Glutamatergic neuron (in vitro differentiated cells): ENCODE measurements around the gene EMSY. TPM values are rescaled to one million over a fixed set of nuclear protein-coding genes. Genes with fewer than 3 reads are reported as not detected.
"Not testable (repeated sequence)": the region's sequence is repeated elsewhere in the genome, so short reads cannot be mapped to it uniquely, and the experiment has no call there.

ENCODE experiments used
- DNase-seq: peaks from one replicate; pipeline ENCODE4 v3.0.0; 2022
- H3K27ac Mint-ChIP-seq: one replicate; pipeline ENCODE4 v1.8.0; 2020; ENCODE audit warnings: mild to moderate bottlenecking, mixed read lengths, inconsistent platforms; ENCODE audit not compliant: unreplicated experiment
- H3K27me3 Mint-ChIP-seq: one replicate; pipeline ENCODE4 v1.8.0; 2020; ENCODE audit warnings: mild to moderate bottlenecking, moderate library complexity, mixed read lengths, inconsistent platforms; ENCODE audit not compliant: unreplicated experiment
- H3K36me3 Mint-ChIP-seq: one replicate; pipeline ENCODE4 v1.8.0; 2020; ENCODE audit warnings: mild to moderate bottlenecking, mixed read lengths, inconsistent platforms; ENCODE audit not compliant: unreplicated experiment
- H3K4me1 Mint-ChIP-seq: one replicate; pipeline ENCODE4 v1.8.0; 2020; ENCODE audit warnings: mild to moderate bottlenecking, low read depth, mixed read lengths, inconsistent platforms; ENCODE audit not compliant: unreplicated experiment
- H3K4me3 Mint-ChIP-seq: one replicate; pipeline ENCODE4 v1.8.0; 2020; ENCODE audit warnings: mild to moderate bottlenecking, mixed read lengths, inconsistent platforms; ENCODE audit not compliant: unreplicated experiment
- H3K9me3 Mint-ChIP-seq: one replicate; pipeline ENCODE4 v1.8.0; 2020; ENCODE audit warnings: mild to moderate bottlenecking, moderate library complexity, mixed read lengths, inconsistent platforms; ENCODE audit not compliant: unreplicated experiment
- CTCF ChIP-seq: fragments of 200-600 bp; sonication (generic); IDR thresholded peaks from one replicate; pipeline ENCODE4 v1.5.0; 2021; ENCODE audit not compliant: partially characterized antibody, unreplicated experiment
- total RNA-seq: library from RNA; stranded (reverse); fragmentation: NEBNext Ultra II Directional; extraction: Animal tissue kit (Norgen Biotek cat#: 25700); gene quantifications from one replicate; pipeline ENCODE4 v1.2.1, GENCODE V29; 2021; ENCODE audit not compliant: unreplicated experiment

The EMSY gene
- total RNA-seq, 1 donor from 2014 or later = 31.4 TPM

DNA sequence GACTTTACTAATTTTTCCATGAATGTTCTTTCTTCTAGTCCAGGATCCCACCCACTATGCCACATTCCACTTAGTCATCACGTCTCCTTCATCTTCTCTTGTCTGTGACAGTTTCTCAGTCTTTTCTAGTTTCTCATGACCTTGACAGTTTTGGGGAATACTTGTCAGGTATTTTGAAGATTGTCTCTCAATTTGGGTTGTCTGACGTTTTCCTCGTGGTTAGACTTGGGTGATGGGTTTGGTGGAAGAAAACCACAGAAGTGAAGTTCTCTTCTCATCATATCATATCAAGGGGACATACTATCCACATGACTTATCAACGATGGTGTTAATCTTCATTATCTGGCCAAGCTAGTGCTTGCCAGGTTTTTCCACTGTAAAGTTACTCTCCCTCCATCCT is 123.3 kb downstream of the EMSY start:
- Mint-ChIP-seq H3K36me3 (peaks cover 12% of the 10 kb centered on the region), H3K9me3 (no peaks in the 10 kb centered on the region), H3K4me3 (no peak overlapping the region), H3K27ac (no peak overlapping the region), H3K4me1 (no peaks in the 10 kb centered on the region), H3K27me3 (no peaks in the 10 kb centered on the region)
- DNase-seq = no peak
- no peak for TF ChIP-seq CTCF

DNA sequence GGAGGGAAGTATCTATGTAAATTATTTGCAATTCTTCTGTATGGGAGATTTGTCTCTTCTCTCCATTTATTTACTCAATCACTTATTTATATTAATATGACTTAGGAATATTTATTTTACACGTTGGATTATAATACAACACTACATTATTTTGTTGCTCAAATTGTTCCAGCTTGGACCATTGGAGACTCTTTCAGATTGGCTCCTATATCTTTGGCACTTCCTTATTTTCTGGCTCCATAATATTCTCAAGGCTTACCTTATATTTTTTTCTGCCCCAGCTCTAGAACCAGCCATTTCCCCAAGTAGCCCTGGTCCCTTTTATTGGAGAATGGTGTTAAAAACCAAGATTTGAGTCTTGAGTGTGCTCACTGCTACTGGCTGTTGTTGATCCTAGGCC is 123.8 kb downstream of the EMSY start:
- Mint-ChIP-seq H3K27ac (no peak overlapping the region), H3K4me3 (no peak overlapping the region), H3K36me3 (peaks cover 10% of the 10 kb centered on the region), H3K9me3 (no peaks in the 10 kb centered on the region), H3K4me1 (no peaks in the 10 kb centered on the region), H3K27me3 (no peaks in the 10 kb centered on the region)
- no peak for DNase-seq
- no peak for TF ChIP-seq CTCF

- H3K27me3 Mint-ChIP-seq, DNase-seq, H3K4me3 Mint-ChIP-seq, H3K27ac Mint-ChIP-seq, H3K36me3 Mint-ChIP-seq, H3K9me3 Mint-ChIP-seq, H3K4me1 Mint-ChIP-seq: not testable (repeated sequence)
Observed at GRCh38 chr11:76572181-76572875, 127.5 kb downstream of the EMSY start.

GRCh38 chr11:76574406-76574805 is 129.6 kb downstream of the EMSY start:
- no peak overlapping the region for H3K27ac Mint-ChIP-seq
- no peak for TF ChIP-seq CTCF
- H3K9me3 Mint-ChIP-seq = no peaks in the 10 kb centered on the region

GRCh38 chr11:76574879-76575278 is 130.1 kb downstream of the EMSY start:
- no peak for DNase-seq

More at GRCh38 chr11:76574406-76574805, 129.6 kb downstream of the EMSY start:
- DNase-seq = no peak
- Mint-ChIP-seq H3K4me1 (peaks cover 5% of the 10 kb centered on the region), H3K36me3 (no peaks in the 10 kb centered on the region), H3K4me3 (no peak overlapping the region), H3K27me3 (peaks cover 4% of the 10 kb centered on the region)

More at GRCh38 chr11:76574879-76575278, 130.1 kb downstream of the EMSY start:
- TF ChIP-seq CTCF = no peak
- Mint-ChIP-seq H3K4me3 (no peak overlapping the region), H3K27ac (no peak overlapping the region), H3K9me3 (no peaks in the 10 kb centered on the region), H3K36me3 (no peaks in the 10 kb centered on the region), H3K27me3 (peaks cover 4% of the 10 kb centered on the region), H3K4me1 (peaks cover 5% of the 10 kb centered on the region)
